Raji (cell line): ENCODE measurements around the gene AATK.

Source experiments
- POLR2A ChIP-seq: IDR thresholded peaks from 2 replicates; pipeline ENCODE4 v1.6.1; 2011; ENCODE audit warnings: low read depth, low read length, control low read depth; ENCODE audit not compliant: insufficient read depth

Gene AATK

GRCh38 chr17:81128338-81128737 is 37.7 kb downstream of the AATK start:
- no peak for TF ChIP-seq POLR2A

- no peak for TF ChIP-seq POLR2A
These were observed 38.4 kb downstream of the AATK start for GRCh38 chr17:81127526-81128177.

GRCh38 chr17:81127133-81127455 is 38.9 kb downstream of the AATK start:
- TF ChIP-seq POLR2A: no peak

GRCh38 chr17:81126281-81127132 is 39.5 kb downstream of the AATK start:
- TF ChIP-seq POLR2A: no peak

GRCh38 chr17:81125573-81126081 is 40.4 kb downstream of the AATK start:
- no peak for TF ChIP-seq POLR2A

- no peak for TF ChIP-seq POLR2A
These were observed 41.6 kb downstream of the AATK start for GRCh38 chr17:81124377-81124776.

GRCh38 chr17:81123052-81124048 is 42.7 kb downstream of the AATK start:
- TF ChIP-seq POLR2A: no peak

GRCh38 chr17:81121841-81122733 is 43.9 kb downstream of the AATK start:
- TF ChIP-seq POLR2A: no peak

- no peak for TF ChIP-seq POLR2A
These were observed 45.1 kb downstream of the AATK start for GRCh38 chr17:81120695-81121621.

- TF ChIP-seq POLR2A: no peak
These were observed 45.9 kb downstream of the AATK start for GRCh38 chr17:81120149-81120484.

GRCh38 chr17:81119223-81120148 is 46.5 kb downstream of the AATK start:
- no peak for TF ChIP-seq POLR2A
